Activated CD4-positive, alpha-beta T cell treated with anti-CD3 and anti-CD28 coated beads, Interleukin-2, amount 50 U/mL, for 16 hours (primary cell): Measurements from ENCODE around the gene MOB1A.
"Not testable (repeated sequence)": the region's sequence is repeated elsewhere in the genome, so short reads cannot be mapped to it uniquely, and the experiment has no call there.

Experiments used
- DNase-seq: peaks from one replicate; pipeline ENCODE4 v3.0.0-alpha.2; 2020

Gene MOB1A

GRCh38 chr2:74178211-74179062 is at the start of gene MOB1A:
Gene MOB1A (minus strand): TSS chr2:74178879. CDS start chr2:74178674, 205 bp downstream.
- peak; percentile 99 for DNase-seq

GRCh38 chr2:74227646-74228045 is 49.0 kb upstream of the MOB1A start:
- DNase-seq, result no peak

GRCh38 chr2:74226648-74227213 is 48.1 kb upstream of the MOB1A start:
- no peak for DNase-seq

- DNase-seq, result no peak
Measured at GRCh38 chr2:74225698-74226459, 47.2 kb upstream of the MOB1A start.

- DNase-seq, result no peak
Measured at GRCh38 chr2:74223941-74224770, 45.5 kb upstream of the MOB1A start.

- no peak for DNase-seq
Measured at GRCh38 chr2:74222300-74222650, 43.6 kb upstream of the MOB1A start.

GRCh38 chr2:74221604-74222299 is 43.1 kb upstream of the MOB1A start:
- DNase-seq, result no peak

GRCh38 chr2:74221091-74221490 is 42.4 kb upstream of the MOB1A start:
- no peak for DNase-seq

GRCh38 chr2:74219846-74220486 is 41.3 kb upstream of the MOB1A start:
- DNase-seq, result no peak

GRCh38 chr2:74216642-74217041 is 38.0 kb upstream of the MOB1A start:
- DNase-seq, result no peak

GRCh38 chr2:74215771-74216170 is 37.1 kb upstream of the MOB1A start:
- DNase-seq, result not testable (repeated sequence)

- DNase-seq, result no peak
Measured at GRCh38 chr2:74212702-74213410, 34.2 kb upstream of the MOB1A start.

- DNase-seq, result peak; percentile 86
Measured at GRCh38 chr2:74206180-74206688, 27.6 kb upstream of the MOB1A start.

- DNase-seq, result peak; percentile 56
Measured at GRCh38 chr2:74205596-74205995, 26.9 kb upstream of the MOB1A start.

GRCh38 chr2:74205113-74205512 is 26.4 kb upstream of the MOB1A start:
- no peak for DNase-seq

- DNase-seq, result no peak
Measured at GRCh38 chr2:74204436-74204835, 25.8 kb upstream of the MOB1A start.

- no peak for DNase-seq
Measured at GRCh38 chr2:74201596-74201995, 22.9 kb upstream of the MOB1A start.

GRCh38 chr2:74201196-74201595 is 22.5 kb upstream of the MOB1A start:
- DNase-seq, result no peak

- peak; percentile 42 for DNase-seq
Measured at GRCh38 chr2:74199871-74200305, 21.2 kb upstream of the MOB1A start.

- DNase-seq, result peak; percentile 28
Measured at GRCh38 chr2:74199275-74199701, 20.6 kb upstream of the MOB1A start.
